Measurements from ENCODE around the gene NFIB. TPM values are rescaled to one million over a fixed set of nuclear protein-coding genes. Genes with fewer than 3 reads are reported as not detected.

Gene NFIB
- total RNA-seq, 4 donors from 2014 or later = 85.3 to 173 (median 115) TPM

DNA sequence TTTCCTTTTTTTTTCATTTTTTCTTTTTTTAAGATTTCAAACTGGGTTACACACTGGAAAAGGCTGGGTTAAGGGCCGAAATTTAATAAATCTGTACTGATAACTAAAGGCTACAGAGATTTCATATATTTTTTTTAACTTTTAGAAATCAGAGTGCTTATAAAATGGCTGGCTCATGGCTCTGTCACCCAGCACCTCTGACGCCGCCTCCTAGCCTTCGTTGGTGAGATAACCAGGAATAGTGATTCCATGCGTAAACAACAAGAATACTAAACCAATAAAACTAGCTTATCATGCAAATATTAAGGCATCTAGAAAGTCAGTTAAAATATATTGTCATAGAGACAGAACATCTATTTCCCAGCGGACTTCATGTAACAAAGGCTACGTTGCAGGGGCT lies 226.4 kb downstream of the NFIB start:
- no peak for DNase-seq
- no peak for TF ChIP-seq POLR2A (IDR thresholded peaks at IDR 0.05)
- TF ChIP-seq, protein P1, sequence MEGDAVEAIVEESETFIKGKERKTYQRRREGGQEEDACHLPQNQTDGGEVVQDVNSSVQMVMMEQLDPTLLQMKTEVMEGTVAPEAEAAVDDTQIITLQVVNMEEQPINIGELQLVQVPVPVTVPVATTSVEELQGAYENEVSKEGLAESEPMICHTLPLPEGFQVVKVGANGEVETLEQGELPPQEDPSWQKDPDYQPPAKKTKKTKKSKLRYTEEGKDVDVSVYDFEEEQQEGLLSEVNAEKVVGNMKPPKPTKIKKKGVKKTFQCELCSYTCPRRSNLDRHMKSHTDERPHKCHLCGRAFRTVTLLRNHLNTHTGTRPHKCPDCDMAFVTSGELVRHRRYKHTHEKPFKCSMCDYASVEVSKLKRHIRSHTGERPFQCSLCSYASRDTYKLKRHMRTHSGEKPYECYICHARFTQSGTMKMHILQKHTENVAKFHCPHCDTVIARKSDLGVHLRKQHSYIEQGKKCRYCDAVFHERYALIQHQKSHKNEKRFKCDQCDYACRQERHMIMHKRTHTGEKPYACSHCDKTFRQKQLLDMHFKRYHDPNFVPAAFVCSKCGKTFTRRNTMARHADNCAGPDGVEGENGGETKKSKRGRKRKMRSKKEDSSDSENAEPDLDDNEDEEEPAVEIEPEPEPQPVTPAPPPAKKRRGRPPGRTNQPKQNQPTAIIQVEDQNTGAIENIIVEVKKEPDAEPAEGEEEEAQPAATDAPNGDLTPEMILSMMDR (IDR thresholded peaks at IDR 0.05) = no peak
- Histone ChIP-seq H3K4me1 (no peaks in the 10 kb centered on the region), H3K27me3 (no peaks in the 10 kb centered on the region), H3K27ac (no peak overlapping the region), H3K4me3 (no peak overlapping the region), H3K36me3 (no peaks in the 10 kb centered on the region), H3K9me3 (no peaks in the 10 kb centered on the region)
- intact Hi-C loops (cut with DNase I; ENCODE audit: low total_unique reads) = no loop called here

DNA sequence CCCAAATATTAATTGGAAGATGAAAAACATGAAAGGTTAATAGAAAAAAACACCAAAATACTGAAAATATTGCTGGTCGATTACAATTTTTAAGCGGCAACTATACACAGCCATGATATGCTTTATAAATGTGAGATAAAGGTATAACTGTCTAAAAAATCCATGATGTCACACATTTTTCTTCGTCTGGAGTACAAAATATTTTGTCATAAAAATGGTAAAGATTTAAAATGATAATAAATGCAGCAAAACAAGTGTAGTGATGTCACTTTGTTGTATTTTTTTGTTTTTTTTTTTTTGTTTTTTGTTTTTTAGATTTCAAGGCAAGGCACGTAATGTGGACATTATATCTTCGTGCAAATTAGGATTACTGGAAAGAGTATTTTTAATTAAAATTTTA lies 227.4 kb downstream of the NFIB start:
- Histone ChIP-seq H3K9me3 (no peaks in the 10 kb centered on the region), H3K27me3 (no peaks in the 10 kb centered on the region), H3K27ac (no peak overlapping the region), H3K4me1 (no peaks in the 10 kb centered on the region), H3K4me3 (no peak overlapping the region), H3K36me3 (no peaks in the 10 kb centered on the region)
- TF ChIP-seq, protein P1 (IDR thresholded peaks at IDR 0.05) = no peak
- TF ChIP-seq POLR2A (IDR thresholded peaks at IDR 0.05) = no peak
- intact Hi-C loops (cut with DNase I; ENCODE audit: low total_unique reads) = no loop called here
- DNase-seq = no peak

DNA sequence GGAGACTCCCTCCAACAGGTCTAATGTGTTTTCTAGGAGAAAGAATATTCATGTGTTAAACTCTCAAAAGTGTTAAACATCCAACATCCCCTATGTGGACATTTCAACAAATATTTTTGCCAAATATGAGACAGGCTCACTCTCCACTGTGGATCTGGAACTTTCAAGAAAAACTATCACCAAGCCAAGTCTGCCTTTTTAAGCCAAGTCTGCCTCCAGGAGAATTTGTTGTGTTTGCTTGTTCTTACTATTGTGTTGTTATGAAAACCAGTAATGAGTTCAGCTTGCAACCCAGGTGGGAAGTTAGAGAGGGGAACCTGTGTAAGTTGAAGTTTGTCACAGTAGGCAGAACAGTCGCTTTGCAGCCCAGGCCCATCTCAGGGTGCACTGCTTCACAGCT lies 228.1 kb downstream of the NFIB start:
- H3K36me3 ChIP-seq = no peaks in the 10 kb centered on the region
- H3K4me1 ChIP-seq = no peaks in the 10 kb centered on the region
- no peaks in the 10 kb centered on the region for H3K9me3 ChIP-seq
- no peak for DNase-seq
- H3K27ac ChIP-seq = no peak overlapping the region
- no peaks in the 10 kb centered on the region for H3K27me3 ChIP-seq
- no peak for TF ChIP-seq POLR2A (IDR thresholded peaks at IDR 0.05)
- TF ChIP-seq, protein P1 (IDR thresholded peaks at IDR 0.05) = no peak
- H3K4me3 ChIP-seq = no peak overlapping the region
- intact Hi-C loops (cut with DNase I; ENCODE audit: low total_unique reads) = no loop called here

DNA sequence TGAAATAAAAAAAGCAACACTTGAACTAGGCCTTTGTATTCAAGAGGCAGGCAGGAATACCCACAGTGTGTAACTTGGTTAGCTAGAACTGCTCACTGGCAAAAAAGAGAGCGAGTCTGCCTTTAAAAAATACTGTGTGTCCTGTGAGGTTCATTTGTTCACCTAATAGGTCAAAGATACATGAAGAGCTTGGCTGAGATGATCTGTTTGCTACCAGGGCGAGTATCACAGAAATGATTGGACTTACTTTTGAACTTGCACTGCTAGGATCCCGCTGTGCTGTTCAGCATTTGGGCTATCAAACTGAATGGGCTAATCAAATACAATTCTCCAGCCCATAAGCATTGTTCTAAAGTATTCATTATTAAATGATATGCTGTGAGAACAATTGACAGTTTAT lies 229.1 kb downstream of the NFIB start:
- TF ChIP-seq, protein P1 (IDR thresholded peaks at IDR 0.05) = no peak
- TF ChIP-seq POLR2A (IDR thresholded peaks at IDR 0.05) = no peak
- no peak for DNase-seq
- Histone ChIP-seq H3K27me3 (no peaks in the 10 kb centered on the region), H3K4me1 (no peaks in the 10 kb centered on the region), H3K27ac (no peak overlapping the region), H3K4me3 (no peak overlapping the region), H3K9me3 (no peaks in the 10 kb centered on the region), H3K36me3 (no peaks in the 10 kb centered on the region)
- intact Hi-C loops (cut with DNase I; ENCODE audit: low total_unique reads) = no loop called here

DNA sequence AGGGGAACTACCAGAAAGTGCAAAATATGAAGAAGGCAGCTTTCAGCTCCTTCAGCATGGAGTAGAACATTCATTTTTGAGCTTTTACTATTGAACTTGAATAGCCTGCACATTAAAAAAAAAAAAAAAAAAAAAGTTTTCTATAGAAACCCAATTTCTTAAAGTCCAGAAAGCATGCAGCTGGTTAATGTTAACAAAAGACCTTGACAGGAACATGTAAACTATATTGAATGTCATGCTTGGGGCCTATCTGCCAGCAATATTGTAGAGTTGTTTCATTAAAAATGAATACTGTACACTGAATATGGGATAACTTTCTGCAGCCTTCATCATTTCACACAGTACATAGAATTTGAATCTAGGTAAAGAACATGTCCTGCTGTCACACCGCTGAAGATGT lies 230.6 kb downstream of the NFIB start:
- TF ChIP-seq POLR2A (IDR thresholded peaks at IDR 0.05) = no peak
- TF ChIP-seq, protein P1 (IDR thresholded peaks at IDR 0.05) = no peak
- intact Hi-C loops (cut with DNase I; ENCODE audit: low total_unique reads) = no loop called here
- H3K27ac ChIP-seq = no peak overlapping the region
- no peaks in the 10 kb centered on the region for H3K36me3 ChIP-seq
- H3K4me1 ChIP-seq = no peaks in the 10 kb centered on the region
- no peak overlapping the region for H3K4me3 ChIP-seq
- DNase-seq = no peak
- H3K27me3 ChIP-seq = no peaks in the 10 kb centered on the region
- no peaks in the 10 kb centered on the region for H3K9me3 ChIP-seq

All from uterus (tissue), 4 donors.